ENCODE measurements around the gene MAP4K2. TPM values are rescaled to one million over a fixed set of nuclear protein-coding genes. Genes with fewer than 3 reads are reported as not detected.

Gene MAP4K2
- total RNA-seq, 1 experiment from 2014 or later = 24.7 TPM

DNA sequence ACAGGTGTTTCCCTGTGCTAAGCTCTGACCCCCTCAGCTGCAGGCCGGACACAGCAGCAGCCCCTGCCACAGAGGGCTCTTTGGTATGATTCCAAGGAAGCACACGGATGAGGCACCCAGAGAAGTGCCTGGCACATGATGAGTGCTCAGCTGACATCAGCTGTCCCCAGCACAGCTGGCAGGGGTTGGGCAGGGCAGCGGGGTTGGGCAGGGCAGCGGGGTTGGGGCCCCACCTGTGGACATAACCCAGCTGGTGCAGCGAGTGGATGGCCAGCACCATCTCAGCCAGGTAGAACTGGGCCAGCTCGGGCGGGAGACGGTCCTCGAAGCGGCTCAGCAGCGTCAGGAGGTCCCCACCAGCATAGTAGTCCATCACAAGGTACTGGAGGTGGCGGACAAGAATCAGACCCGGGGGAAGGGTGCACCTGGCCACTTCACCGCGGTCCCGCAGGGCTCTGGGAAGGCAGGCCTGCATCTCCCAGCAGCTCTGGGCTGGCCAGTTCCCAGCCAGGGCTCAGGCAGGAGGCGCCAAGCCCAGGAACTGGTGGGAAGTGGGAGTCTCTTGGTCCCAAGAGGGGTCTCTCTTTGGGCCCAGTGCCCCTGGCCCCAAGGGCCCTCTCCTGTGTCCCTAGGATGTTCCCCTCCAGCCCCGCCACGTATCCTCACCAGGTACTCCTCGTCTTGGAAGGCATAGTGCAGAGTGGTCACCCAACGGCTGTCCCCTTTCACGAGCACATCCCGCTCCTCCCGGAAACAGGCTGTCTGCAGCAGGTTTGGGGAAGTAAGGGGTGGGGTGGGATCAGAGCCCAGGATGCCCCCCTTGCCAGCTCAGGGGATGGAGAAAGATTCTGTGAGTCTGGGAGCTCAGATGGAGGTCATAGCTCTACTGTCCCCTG, 37.1 kb upstream of the MAP4K2 start:
- Mint-ChIP-seq H3K4me3 (no peak overlapping the region), H3K27me3 (ENCODE audit: low read depth) (peaks cover 2% of the 10 kb centered on the region)

More for the DNA sequence above, 37.1 kb upstream of the MAP4K2 start:
- Histone ChIP-seq H3K9me3 (ENCODE audit: control insufficient read depth, low read depth, low read length) (no peaks in the 10 kb centered on the region), H2AK5ac (ENCODE audit: insufficient read length, low read length) (no peak overlapping the region), H3K79me1 (ENCODE audit: insufficient read depth, low read depth, low read length, poor library complexity, severe bottlenecking) (no peaks in the 10 kb centered on the region), H3K27me3 (ENCODE audit: insufficient read depth, low read length) (no peaks in the 10 kb centered on the region), H2AFZ (ENCODE audit: low read length) (no peak overlapping the region), H3K56ac (ENCODE audit: insufficient read length, low read depth, low read length) (no peak overlapping the region), H3K23ac (ENCODE audit: insufficient read length, low read depth, low read length) (no peak overlapping the region), H2BK20ac (ENCODE audit: low read depth, low read length, poor library complexity, severe bottlenecking) (no peak overlapping the region), H3K23me2 (ENCODE audit: insufficient read length, low read depth, low read length, poor library complexity, severe bottlenecking) (peaks cover 6% of the 10 kb centered on the region), H3K79me2 (ENCODE audit: insufficient read depth, low read length) (no peaks in the 10 kb centered on the region), H2BK12ac (ENCODE audit: insufficient read length, low read depth, low read length) (no peak overlapping the region), H4K91ac (ENCODE audit: insufficient read length, low read depth, low read length) (no peak overlapping the region), H2BK120ac (ENCODE audit: low read depth, low read length, poor library complexity, severe bottlenecking) (no peak overlapping the region), H3K9ac (ENCODE audit: extremely low read depth, insufficient read length, low read length) (no peak overlapping the region), H3K4me2 (ENCODE audit: insufficient read depth, insufficient read length, low read length) (no peak overlapping the region), H4K8ac (replicated peaks; ENCODE audit: insufficient read length, low read depth, low read length) (no peak overlapping the region), H3K14ac (ENCODE audit: insufficient read depth, low read length) (no peak overlapping the region), H2BK5ac (ENCODE audit: insufficient read length, low read length) (no peak overlapping the region), H3T11ph (ENCODE audit: low read length) (no peak overlapping the region), H4K20me1 (ENCODE audit: control insufficient read depth, insufficient read depth, insufficient read length) (no peaks in the 10 kb centered on the region), H3K4me1 (ENCODE audit: insufficient read depth, low read length) (no peaks in the 10 kb centered on the region), H2BK15ac (ENCODE audit: low read depth, low read length) (no peak overlapping the region), H4K5ac (ENCODE audit: insufficient read length, low read depth, low read length) (no peak overlapping the region), H3K4ac (ENCODE audit: low read depth, low read length) (no peak overlapping the region), H3K27ac (ENCODE audit: insufficient read length, low read depth, low read length) (no peak overlapping the region), H3K18ac (ENCODE audit: insufficient read length, low read depth, low read length) (no peak overlapping the region)
- no peak for DNase-seq
- Mint-ChIP-seq H3K4me1 (peaks cover 20 to 29% of the 10 kb centered on the region in 2 experiments), H3K9me3 (no peaks in the 10 kb centered on the region; a peak in 2 of 5 replicates), H3K27ac (no peak overlapping the region), H3K36me3 (ENCODE audit: insufficient read depth in 1 of 3, low read depth in 3 of 3) (peaks cover 0 to 21% (median 5%) of the 10 kb centered on the region in 3 experiments; a peak in 5 of 7 replicates)
- WGBS (ENCODE audit: extremely low coverage, insufficient read length, low lambda C conversion rate) = no CpG with 5 or more reads among the region's 24 CpGs
- TF ChIP-seq, protein P1, sequence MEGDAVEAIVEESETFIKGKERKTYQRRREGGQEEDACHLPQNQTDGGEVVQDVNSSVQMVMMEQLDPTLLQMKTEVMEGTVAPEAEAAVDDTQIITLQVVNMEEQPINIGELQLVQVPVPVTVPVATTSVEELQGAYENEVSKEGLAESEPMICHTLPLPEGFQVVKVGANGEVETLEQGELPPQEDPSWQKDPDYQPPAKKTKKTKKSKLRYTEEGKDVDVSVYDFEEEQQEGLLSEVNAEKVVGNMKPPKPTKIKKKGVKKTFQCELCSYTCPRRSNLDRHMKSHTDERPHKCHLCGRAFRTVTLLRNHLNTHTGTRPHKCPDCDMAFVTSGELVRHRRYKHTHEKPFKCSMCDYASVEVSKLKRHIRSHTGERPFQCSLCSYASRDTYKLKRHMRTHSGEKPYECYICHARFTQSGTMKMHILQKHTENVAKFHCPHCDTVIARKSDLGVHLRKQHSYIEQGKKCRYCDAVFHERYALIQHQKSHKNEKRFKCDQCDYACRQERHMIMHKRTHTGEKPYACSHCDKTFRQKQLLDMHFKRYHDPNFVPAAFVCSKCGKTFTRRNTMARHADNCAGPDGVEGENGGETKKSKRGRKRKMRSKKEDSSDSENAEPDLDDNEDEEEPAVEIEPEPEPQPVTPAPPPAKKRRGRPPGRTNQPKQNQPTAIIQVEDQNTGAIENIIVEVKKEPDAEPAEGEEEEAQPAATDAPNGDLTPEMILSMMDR (conservative IDR thresholded peaks at IDR 0.05) = no peak

Data from H9 (cell line).